Measurements from ENCODE around the gene SRMS. TPM values are rescaled to one million over a fixed set of nuclear protein-coding genes. Genes with fewer than 3 reads are reported as not detected.
"Not testable (repeated sequence)": the region's sequence is repeated elsewhere in the genome, so short reads cannot be mapped to it uniquely, and the experiment has no call there.

Gene SRMS
- total and polyA plus RNA-seq, 2 donors (not counting 3 experiments of a cell fraction or from before 2014, with no cell fraction given), result not detected

- Histone ChIP-seq H3K9me1 (replicated peaks; ENCODE audit: control insufficient read depth, extremely low read depth, insufficient read depth, low read length) (no peaks in the 10 kb centered on the region), H3K4me3 (replicated peaks in 1 of 3; ENCODE audit: insufficient read depth in 1 of 3, low read depth in 1 of 3, low read length in 3 of 3) (no peak overlapping the region), H3K36me3 (ENCODE audit: control insufficient read depth in 2 of 2, extremely low read depth in 1 of 2, insufficient read depth in 2 of 2, low read length in 2 of 2) (peaks cover 0 to 2% of the 10 kb centered on the region in 2 experiments), H3K9ac (replicated peaks; ENCODE audit: extremely low read depth, insufficient read depth, low read length) (no peak overlapping the region), H3K4me2 (ENCODE audit: insufficient read depth, low read length) (no peak overlapping the region), H3K27ac (ENCODE audit: insufficient read depth, low read depth, low read length) (no peak overlapping the region), H2AFZ (ENCODE audit: low read depth, low read length) (no peak overlapping the region), H3K4me1 (ENCODE audit: control insufficient read depth, extremely low read depth, insufficient read depth, low read length) (peaks cover 12% of the 10 kb centered on the region), H4K20me1 (replicated peaks; ENCODE audit: control insufficient read depth, extremely low read depth, insufficient read depth, low read length) (no peaks in the 10 kb centered on the region), H3K9me3 (replicated peaks; ENCODE audit: control insufficient read depth, insufficient read depth, low read length) (no peaks in the 10 kb centered on the region), H3K27me3 (ENCODE audit: control insufficient read depth in 2 of 2, insufficient read depth in 2 of 2, low read length in 2 of 2) (no peaks in the 10 kb centered on the region), H3K79me2 (ENCODE audit: control insufficient read depth, insufficient read depth, low read length) (peaks cover 15% of the 10 kb centered on the region)
- TF ChIP-seq POLR2A (IDR thresholded peaks at IDR 0.05; ENCODE audit: low read depth, low read length), result no peak
- TF ChIP-seq, protein P1, sequence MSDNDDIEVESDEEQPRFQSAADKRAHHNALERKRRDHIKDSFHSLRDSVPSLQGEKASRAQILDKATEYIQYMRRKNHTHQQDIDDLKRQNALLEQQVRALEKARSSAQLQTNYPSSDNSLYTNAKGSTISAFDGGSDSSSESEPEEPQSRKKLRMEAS (IDR thresholded peaks at IDR 0.05; ENCODE audit: insufficient read depth, insufficient read length), result no peak
- no peak for TF ChIP-seq FOS (IDR thresholded peaks at IDR 0.05; ENCODE audit: borderline replicate concordance, insufficient read depth, low read length)
- no peak for TF ChIP-seq GATA2 (IDR thresholded peaks at IDR 0.05; ENCODE audit: insufficient read depth, insufficient read length, low read depth, low read length)
- TF ChIP-seq, protein P2, sequence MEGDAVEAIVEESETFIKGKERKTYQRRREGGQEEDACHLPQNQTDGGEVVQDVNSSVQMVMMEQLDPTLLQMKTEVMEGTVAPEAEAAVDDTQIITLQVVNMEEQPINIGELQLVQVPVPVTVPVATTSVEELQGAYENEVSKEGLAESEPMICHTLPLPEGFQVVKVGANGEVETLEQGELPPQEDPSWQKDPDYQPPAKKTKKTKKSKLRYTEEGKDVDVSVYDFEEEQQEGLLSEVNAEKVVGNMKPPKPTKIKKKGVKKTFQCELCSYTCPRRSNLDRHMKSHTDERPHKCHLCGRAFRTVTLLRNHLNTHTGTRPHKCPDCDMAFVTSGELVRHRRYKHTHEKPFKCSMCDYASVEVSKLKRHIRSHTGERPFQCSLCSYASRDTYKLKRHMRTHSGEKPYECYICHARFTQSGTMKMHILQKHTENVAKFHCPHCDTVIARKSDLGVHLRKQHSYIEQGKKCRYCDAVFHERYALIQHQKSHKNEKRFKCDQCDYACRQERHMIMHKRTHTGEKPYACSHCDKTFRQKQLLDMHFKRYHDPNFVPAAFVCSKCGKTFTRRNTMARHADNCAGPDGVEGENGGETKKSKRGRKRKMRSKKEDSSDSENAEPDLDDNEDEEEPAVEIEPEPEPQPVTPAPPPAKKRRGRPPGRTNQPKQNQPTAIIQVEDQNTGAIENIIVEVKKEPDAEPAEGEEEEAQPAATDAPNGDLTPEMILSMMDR (IDR thresholded peaks at IDR 0.05; ENCODE audit: extremely low read depth in 1 of 2, insufficient read depth in 1 of 2, low read depth in 1 of 2, low read length in 2 of 2), result no peak
- no peak for TF ChIP-seq EZH2 (IDR thresholded peaks at IDR 0.05; ENCODE audit: borderline replicate concordance, low read depth, low read length, severe bottlenecking)
- TF ChIP-seq JUN (IDR thresholded peaks at IDR 0.05; ENCODE audit: borderline replicate concordance, insufficient read depth, insufficient read length, low read depth), result no peak
- no peak for TF ChIP-seq POLR2AphosphoS5 (IDR thresholded peaks at IDR 0.05; ENCODE audit: insufficient read depth, low read depth, low read length)
- TF ChIP-seq MYC (IDR thresholded peaks at IDR 0.05; ENCODE audit: low read depth, low read length), result no peak
- no TSS peak for BruUV-seq (replicated peaks)
- intact Hi-C loops (cut with micrococcal nuclease), result loop anchor here (10.0 kb wide), 1 partner anchor 83 kb away; no protein-coding TSS in a partner anchor
- ChIA-PET CTCF (interaction anchor here (1.1 to 1.9 kb wide), 3 partner anchors 14 to 21 kb away, joined by 3 to 13 read pairs (median 5); partner anchors contain the start of gene PTK6), POLR2A (no interaction called here)
- FAIRE-seq, result no peak
- DNase-seq (ENCODE audit: low read depth, low spot score), result no peak
- dilution Hi-C loops (cut with MboI; ENCODE audit: extremely low pct_ligation_motif_present, low sequenced_read_pairs), result no loop called here
These were observed 29.9 kb downstream of the SRMS start for GRCh38 chr20:63517376-63518309.

- POLR2A ChIA-PET; H3K4me1 ChIP-seq (ENCODE audit: control insufficient read depth, extremely low read depth, insufficient read depth, low read length); H3K4me2 ChIP-seq (ENCODE audit: insufficient read depth, low read length); H3K27me3 ChIP-seq (ENCODE audit: control insufficient read depth in 2 of 2, insufficient read depth in 2 of 2, low read length in 2 of 2); H4K20me1 ChIP-seq (replicated peaks; ENCODE audit: control insufficient read depth, extremely low read depth, insufficient read depth, low read length); dilution Hi-C loops (cut with MboI; ENCODE audit: extremely low pct_ligation_motif_present, low sequenced_read_pairs); DNase-seq (ENCODE audit: low read depth, low spot score); H3K9me3 ChIP-seq (replicated peaks; ENCODE audit: control insufficient read depth, insufficient read depth, low read length); FAIRE-seq; H3K79me2 ChIP-seq (ENCODE audit: control insufficient read depth, insufficient read depth, low read length); H3K27ac ChIP-seq (ENCODE audit: insufficient read depth, low read depth, low read length); H2AFZ ChIP-seq (ENCODE audit: low read depth, low read length); BruUV-seq (replicated peaks); H3K9ac ChIP-seq (replicated peaks; ENCODE audit: extremely low read depth, insufficient read depth, low read length); H3K4me3 ChIP-seq (replicated peaks in 1 of 3; ENCODE audit: insufficient read depth in 1 of 3, low read depth in 1 of 3, low read length in 3 of 3); H3K36me3 ChIP-seq (ENCODE audit: control insufficient read depth in 2 of 2, extremely low read depth in 1 of 2, insufficient read depth in 2 of 2, low read length in 2 of 2); H3K9me1 ChIP-seq (replicated peaks; ENCODE audit: control insufficient read depth, extremely low read depth, insufficient read depth, low read length): not testable (repeated sequence)
- CTCF ChIA-PET, result interaction anchor here (1.5 kb wide), 1 partner anchor 18 kb away, joined by 8 read pairs; no protein-coding TSS in a partner anchor
- intact Hi-C loops (cut with micrococcal nuclease), result loop anchor here (10.0 kb wide), 1 partner anchor 80 kb away; no protein-coding TSS in a partner anchor
These were observed 33.0 kb downstream of the SRMS start for GRCh38 chr20:63514520-63514919.

All from endothelial cell of umbilical vein (primary cell).